Astrocyte of the cerebellum (primary cell): ENCODE data around the gene INPP4B.

Experiments
- DNase-seq: peaks from one replicate; pipeline ENCODE4 v3.0.0-alpha.2; 2011; ENCODE audit warnings: low read depth
- H3K4me3 ChIP-seq: 2 replicates; pipeline ENCODE4 v1.5.1; 2011; ENCODE audit warnings: mild to moderate bottlenecking, low read depth, low read length, moderate library complexity
- in situ Hi-C: cut with HindIII; loops from 2 replicates; pipeline ENCODE4 v1.10.0; 2017; ENCODE audit warnings: low sequenced_read_pairs
- TF ChIP-seq, protein P1 (sequence below): IDR thresholded peaks from 2 replicates; pipeline ENCODE4 v1.5.1; 2012; ENCODE audit warnings: low read length, low read depth, moderate library complexity, mild to moderate bottlenecking; ENCODE audit errors: missing control alignments

Gene INPP4B

DNA sequence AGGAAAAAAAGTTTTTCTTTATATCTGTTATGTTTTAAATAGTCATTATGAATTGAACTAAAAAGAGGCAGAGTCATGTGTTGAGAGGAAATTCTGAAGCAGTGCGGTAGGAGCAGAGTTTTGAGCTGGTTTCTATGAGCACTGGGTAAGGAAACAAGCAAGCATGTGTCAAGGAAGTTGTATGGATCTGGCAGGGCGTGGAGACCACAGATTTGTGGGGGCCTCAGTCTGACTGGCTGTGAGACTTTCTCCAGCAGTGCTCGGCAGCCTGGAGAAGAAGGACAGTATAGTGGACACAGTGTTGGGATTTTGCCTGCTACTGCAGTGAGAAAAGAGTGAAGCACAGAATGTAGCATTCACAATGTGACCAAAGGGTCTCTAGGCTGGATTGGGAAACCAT lies 399.1 kb downstream of the INPP4B start:
- TF ChIP-seq, protein P1, sequence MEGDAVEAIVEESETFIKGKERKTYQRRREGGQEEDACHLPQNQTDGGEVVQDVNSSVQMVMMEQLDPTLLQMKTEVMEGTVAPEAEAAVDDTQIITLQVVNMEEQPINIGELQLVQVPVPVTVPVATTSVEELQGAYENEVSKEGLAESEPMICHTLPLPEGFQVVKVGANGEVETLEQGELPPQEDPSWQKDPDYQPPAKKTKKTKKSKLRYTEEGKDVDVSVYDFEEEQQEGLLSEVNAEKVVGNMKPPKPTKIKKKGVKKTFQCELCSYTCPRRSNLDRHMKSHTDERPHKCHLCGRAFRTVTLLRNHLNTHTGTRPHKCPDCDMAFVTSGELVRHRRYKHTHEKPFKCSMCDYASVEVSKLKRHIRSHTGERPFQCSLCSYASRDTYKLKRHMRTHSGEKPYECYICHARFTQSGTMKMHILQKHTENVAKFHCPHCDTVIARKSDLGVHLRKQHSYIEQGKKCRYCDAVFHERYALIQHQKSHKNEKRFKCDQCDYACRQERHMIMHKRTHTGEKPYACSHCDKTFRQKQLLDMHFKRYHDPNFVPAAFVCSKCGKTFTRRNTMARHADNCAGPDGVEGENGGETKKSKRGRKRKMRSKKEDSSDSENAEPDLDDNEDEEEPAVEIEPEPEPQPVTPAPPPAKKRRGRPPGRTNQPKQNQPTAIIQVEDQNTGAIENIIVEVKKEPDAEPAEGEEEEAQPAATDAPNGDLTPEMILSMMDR, result no peak
- DNase-seq, result no peak
- in situ Hi-C loops, result no loop called here
- no peak overlapping the region for H3K4me3 ChIP-seq

DNA sequence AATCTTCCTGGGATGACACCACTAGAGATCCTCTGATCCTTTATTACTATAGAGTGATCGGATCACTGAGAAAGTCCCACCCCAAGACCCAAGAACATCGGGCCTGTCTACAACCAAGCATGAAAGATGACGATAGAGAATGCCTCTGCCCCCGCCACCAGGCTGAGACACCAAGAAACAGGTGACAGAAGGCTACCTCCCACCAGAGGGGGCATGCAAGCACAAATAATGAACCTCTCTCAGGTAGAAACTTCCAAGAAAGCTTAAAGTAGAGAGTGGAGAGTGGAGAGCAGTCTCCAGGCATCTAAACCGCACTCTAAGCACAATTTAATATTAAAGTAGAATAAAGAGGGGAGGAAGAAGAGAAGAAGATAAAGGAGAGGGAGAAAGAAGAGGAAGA lies 402.6 kb downstream of the INPP4B start:
- no peak overlapping the region for H3K4me3 ChIP-seq
- in situ Hi-C loops, result no loop called here
- TF ChIP-seq, protein P1, result no peak
- DNase-seq, result no peak

DNA sequence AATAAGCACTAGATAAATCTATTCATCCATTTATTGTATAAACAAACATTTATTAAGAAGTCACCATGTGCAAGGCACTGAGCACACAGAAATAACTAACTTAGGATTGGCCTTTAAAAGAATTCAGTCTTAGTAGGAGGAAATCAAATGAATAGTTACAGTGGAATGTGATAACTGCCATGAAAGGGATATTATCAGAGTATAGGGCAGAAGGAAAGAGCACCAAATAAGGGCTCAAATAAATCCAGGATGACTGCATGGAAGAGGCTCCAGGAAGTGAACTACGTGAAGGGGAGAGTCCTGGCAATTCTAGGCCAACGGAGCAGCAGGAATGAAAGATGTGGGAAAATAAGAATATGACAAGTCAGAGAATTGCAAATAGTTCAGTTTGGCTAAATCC lies 406.0 kb downstream of the INPP4B start:
- DNase-seq, result no peak
- in situ Hi-C loops, result no loop called here

DNA sequence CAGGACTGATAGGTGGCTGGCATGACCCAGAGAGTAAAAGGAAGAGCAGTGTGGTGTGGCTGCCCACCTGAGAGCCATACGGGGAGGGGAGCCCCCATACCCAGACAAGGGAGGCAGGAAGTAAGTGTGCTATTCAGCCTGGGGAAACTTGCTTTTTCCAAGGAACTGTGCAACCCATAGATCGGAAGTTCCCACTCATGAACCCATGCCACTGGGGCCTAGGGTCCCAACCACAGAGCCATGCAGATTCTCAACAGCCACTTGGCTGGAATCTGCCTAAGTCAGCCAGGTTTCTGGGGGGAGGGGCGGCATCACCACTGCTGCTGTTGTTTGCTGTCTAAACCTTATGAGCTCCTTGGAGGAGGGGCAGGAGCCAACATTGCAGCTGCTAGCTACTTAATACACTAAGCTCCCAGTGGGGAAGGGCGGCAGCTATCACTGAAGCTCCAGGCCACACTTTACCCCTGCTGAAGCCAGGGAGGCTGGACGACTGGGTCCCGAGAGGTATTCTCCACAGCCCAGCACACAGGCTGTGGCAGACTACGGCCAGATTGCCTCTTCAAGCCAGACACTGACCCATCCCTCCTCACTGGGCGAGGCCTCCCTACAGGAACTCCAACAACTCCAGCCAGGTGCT lies 410.4 kb downstream of the INPP4B start:
- no peak for DNase-seq
- H3K4me3 ChIP-seq, result no peak overlapping the region
- in situ Hi-C loops, result no loop called here
- TF ChIP-seq, protein P1, result no peak

More for the DNA sequence above, 406.0 kb downstream of the INPP4B start:
- TF ChIP-seq, protein P1, result no peak
- H3K4me3 ChIP-seq, result no peak overlapping the region

DNA sequence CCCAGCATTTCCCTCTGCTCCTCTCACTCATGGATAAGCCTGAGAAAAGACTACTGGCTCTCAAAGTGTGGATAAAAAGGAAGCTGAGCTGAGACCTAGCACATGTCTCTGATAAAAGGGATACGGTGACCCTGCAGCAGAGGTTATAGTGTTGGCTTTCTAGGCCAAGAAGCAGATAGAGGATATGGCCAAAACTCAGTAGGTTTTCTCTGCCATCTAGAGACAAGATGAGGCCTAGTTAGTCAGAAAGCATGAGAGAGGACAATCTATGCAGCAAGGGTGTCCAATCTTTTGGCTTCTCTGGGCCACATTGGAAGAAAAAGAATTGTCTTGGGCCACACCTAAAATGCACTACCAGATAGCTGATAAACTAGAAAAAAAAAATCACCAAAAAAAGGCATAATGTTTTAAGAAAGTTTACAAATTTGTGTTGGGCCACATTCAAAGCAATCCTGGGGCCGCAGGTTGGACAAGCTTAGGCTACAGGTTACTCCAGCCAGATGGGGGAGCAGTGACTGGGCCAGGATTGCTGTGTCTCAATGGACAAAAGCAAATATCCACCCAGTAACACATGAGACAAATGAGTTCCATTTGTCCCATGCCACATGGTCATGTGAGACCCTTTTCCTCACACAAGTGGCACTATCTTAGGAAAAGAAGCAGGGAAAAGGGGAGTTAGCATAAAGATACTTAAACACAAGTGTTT lies 411.4 kb downstream of the INPP4B start:
- in situ Hi-C loops, result no loop called here
- TF ChIP-seq, protein P1, result no peak
- DNase-seq, result no peak
- no peak overlapping the region for H3K4me3 ChIP-seq

DNA sequence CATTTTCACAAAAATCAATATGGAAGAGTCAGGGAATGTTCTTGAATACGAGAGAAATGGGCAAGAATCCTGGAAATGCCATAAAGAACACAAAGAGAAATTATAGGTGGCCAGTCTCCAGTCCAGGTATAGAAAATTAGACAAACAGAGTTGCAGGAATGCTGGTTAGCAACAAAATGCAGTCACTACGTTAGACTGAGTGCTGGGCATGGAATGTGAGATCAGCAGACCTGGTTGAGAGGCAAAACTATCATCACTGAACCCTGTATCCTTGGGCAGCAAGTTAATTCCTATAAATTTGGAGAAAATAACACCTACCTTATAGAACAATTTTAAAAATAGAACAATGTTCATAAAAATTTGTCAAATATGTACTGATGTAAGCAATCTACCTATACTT lies 417.4 kb downstream of the INPP4B start:
- no peak for DNase-seq
- no peak overlapping the region for H3K4me3 ChIP-seq
- in situ Hi-C loops, result no loop called here
- TF ChIP-seq, protein P1, result no peak
